Esophagus squamous epithelium (tissue), 5 donors: ENCODE data around the gene KNDC1. TPM values are rescaled to one million over a fixed set of nuclear protein-coding genes. Genes with fewer than 3 reads are reported as not detected.

Experiments used
- DNase-seq: peaks from one replicate; lab custom pipeline; 2025; lab: John Stamatoyannopoulos, UW
- H3K27ac ChIP-seq, 4 donors: fragments of 200-600 bp; sonication (generic); one replicate each; pipeline ENCODE4 v1.5.1; 2016 to 2019; ENCODE audit warnings: mild to moderate bottlenecking in 1 of 4
- H3K27me3 ChIP-seq, 4 donors: fragments of 200-600 bp; sonication (generic); 1 replicate in 3 of 4; 2 replicates in 1 of 4; pipeline versions ENCODE4 v1.5.1 to v1.6.0; 2017 to 2021; ENCODE audit warnings: antibody characterized with exemption in 1 of 4
- H3K36me3 ChIP-seq, 3 donors: fragments of 200-600 bp; sonication (generic); one replicate each; pipeline ENCODE4 v1.5.1; 2016 to 2019
- H3K4me1 ChIP-seq, 3 donors: fragments of 200-600 bp; sonication (generic); one replicate each; pipeline ENCODE4 v1.5.1; 2017 to 2019
- H3K4me3 ChIP-seq, 4 donors: fragments of 200-600 bp; sonication (generic); 1 replicate in 3 of 4; 2 replicates in 1 of 4; pipeline ENCODE4 v1.5.1; 2016 to 2019; ENCODE audit warnings: mild to moderate bottlenecking in 2 of 4, moderate library complexity in 1 of 4
- H3K9me3 ChIP-seq, 3 donors: fragments of 200-600 bp; sonication (generic); one replicate each; pipeline ENCODE4 v1.5.1; 2016 to 2019
- POLR2A ChIP-seq, 4 donors: fragments of 450-650 bp; IDR thresholded peaks; one replicate each; pipeline ENCODE4 v1.6.1; 2017; ENCODE audit warnings: antibody characterized with exemption in 4 of 4, mild to moderate bottlenecking in 4 of 4, moderate library complexity in 3 of 4
- WGBS, 2 donors: methylation state at CpG; one replicate each; pipeline ENCODE4 v1.1.5; 2018; 5-methylcytosine and 5-hydroxymethylcytosine counted together
- intact Hi-C: fragments of 100-400 bp; cut with DNase I; formaldehyde crosslinking; loops from one replicate; pipeline ENCODE4 v1.15.0; 2022
- total RNA-seq, 4 donors: library from RNA; depleted of rRNA; stranded (reverse); fragments of >200 nt; gene quantifications; one replicate each; pipeline ENCODE4 v1.1.0, GENCODE V29; 2016
- TF ChIP-seq, protein P1 (sequence below), 6 experiments: fragments of 450-650 bp in 4 of 6; fragments of 200-600 bp in 2 of 6; sonication (generic) in 2 of 6; IDR thresholded peaks; one replicate each; pipeline ENCODE4 v1.5.1; 2016 to 2019; ENCODE audit warnings: antibody characterized with exemption in 6 of 6, mild to moderate bottlenecking in 4 of 6, moderate library complexity in 4 of 6
- donor health status: DM: yes; HTN: yes; CAD: no.

Gene KNDC1
- total RNA-seq, 4 donors from 2014 or later: 0.19 to 0.64 (median 0.53) TPM; not detected in 1

DNA sequence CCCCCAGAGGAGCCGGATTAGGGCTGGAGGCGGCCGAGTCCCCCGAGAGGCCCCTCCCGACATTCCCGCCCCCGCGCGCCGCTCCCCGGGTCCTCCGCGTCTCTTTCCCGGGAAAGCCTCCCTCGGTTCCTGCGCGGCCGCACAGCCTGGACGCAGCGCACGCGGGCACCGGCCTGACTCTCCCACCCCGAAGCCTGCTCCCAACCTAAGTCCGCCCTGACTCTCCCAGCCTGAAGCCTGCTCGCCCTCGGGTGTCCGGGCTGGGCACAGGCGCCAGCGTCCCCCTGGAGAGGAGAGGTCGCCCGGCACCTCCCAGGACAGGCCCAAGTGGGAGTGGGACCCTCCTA lies 77.2 kb downstream of the KNDC1 start:
- Histone ChIP-seq H3K4me3 (peak overlapping the region in 2 of 4 donors; percentile 34 to 54), H3K4me1 (peaks cover 9 to 50% (median 16%) of the 10 kb centered on the region in 3 donors), H3K27me3 (peaks cover 22 to 100% (median 29%) of the 10 kb centered on the region in 4 donors), H3K36me3 (no peaks in the 10 kb centered on the region), H3K9me3 (no peaks in the 10 kb centered on the region), H3K27ac (no peak overlapping the region)
- DNase-seq: no peak
- no peak for TF ChIP-seq POLR2A (IDR thresholded peaks at IDR 0.05)
- TF ChIP-seq, protein P1, sequence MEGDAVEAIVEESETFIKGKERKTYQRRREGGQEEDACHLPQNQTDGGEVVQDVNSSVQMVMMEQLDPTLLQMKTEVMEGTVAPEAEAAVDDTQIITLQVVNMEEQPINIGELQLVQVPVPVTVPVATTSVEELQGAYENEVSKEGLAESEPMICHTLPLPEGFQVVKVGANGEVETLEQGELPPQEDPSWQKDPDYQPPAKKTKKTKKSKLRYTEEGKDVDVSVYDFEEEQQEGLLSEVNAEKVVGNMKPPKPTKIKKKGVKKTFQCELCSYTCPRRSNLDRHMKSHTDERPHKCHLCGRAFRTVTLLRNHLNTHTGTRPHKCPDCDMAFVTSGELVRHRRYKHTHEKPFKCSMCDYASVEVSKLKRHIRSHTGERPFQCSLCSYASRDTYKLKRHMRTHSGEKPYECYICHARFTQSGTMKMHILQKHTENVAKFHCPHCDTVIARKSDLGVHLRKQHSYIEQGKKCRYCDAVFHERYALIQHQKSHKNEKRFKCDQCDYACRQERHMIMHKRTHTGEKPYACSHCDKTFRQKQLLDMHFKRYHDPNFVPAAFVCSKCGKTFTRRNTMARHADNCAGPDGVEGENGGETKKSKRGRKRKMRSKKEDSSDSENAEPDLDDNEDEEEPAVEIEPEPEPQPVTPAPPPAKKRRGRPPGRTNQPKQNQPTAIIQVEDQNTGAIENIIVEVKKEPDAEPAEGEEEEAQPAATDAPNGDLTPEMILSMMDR (IDR thresholded peaks at IDR 0.05): no peak
- intact Hi-C loops: no loop called here
- 20% methylated on average over 2 of the region's 32 CpGs; no CpG with 5 or more reads in 1 of the 2 donors for WGBS, 2 donors

DNA sequence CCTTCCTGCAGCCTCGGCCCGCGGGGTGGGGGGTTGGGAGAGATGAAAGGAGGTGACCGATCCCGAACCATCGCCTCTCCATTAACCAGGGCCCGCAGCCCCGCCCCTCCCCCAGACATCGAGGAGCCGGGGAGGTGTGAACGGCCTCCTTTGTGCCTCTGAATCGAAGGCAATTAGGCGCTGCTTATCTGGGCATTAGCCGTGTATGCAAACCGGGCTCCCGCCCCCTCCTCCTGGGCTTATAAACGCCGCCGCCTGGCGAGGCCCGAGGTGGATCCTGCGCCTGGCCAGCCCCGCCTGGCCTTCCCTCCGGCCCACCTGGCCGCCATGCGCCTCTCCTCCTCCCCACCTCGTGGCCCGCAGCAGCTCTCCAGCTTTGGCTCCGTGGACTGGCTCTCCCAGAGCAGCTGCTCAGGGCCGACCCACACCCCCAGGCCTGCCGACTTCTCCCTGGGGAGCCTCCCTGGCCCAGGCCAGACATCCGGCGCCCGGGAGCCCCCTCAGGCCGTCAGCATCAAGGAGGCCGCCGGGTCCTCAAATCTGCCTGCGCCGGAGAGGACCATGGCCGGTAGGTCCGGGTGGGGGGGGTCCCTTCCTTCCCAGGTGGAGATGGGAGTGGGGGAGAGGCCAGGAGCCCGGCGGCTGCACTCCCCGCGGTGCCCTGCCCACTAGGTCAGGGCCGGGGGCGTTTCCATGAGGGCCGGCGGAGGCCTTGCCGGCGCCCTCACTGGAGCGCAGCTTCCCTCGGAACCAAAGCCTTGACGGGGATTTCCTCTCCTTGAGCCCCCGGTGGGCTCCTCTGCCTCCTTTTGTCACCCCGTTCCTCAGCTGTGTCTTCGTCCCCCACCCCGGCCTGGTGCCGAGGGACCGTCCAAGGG lies 77.8 kb downstream of the KNDC1 start, which contains the start of gene VENTX:
Gene VENTX, plus strand, starts transcription at position 268 of the 878 bp plus-strand sequence. Its CDS starts 60 bp downstream, at position 328.
- peak within 1 kb of the TSS in 2 of 4 donors; percentile 34 to 54 for H3K4me3 ChIP-seq
- TF ChIP-seq POLR2A (IDR thresholded peaks at IDR 0.05): no peak
- TF ChIP-seq, protein P1 (IDR thresholded peaks at IDR 0.05): no peak
- no peak for DNase-seq
- H3K9me3 ChIP-seq: no peaks in the 10 kb centered on the region
- intact Hi-C loops: no loop called here
- H3K27me3 ChIP-seq: peaks cover 22 to 100% (median 28%) of the 10 kb centered on the region in 4 donors
- H3K36me3 ChIP-seq: no peaks in the 10 kb centered on the region
- H3K4me1 ChIP-seq: peaks cover 9 to 50% (median 16%) of the 10 kb centered on the region in 3 donors
- WGBS, 2 donors: 0 to 14% methylated on average over 5 to 21 of the region's 60 CpGs
- H3K27ac ChIP-seq: no peak within 1 kb of the TSS

DNA sequence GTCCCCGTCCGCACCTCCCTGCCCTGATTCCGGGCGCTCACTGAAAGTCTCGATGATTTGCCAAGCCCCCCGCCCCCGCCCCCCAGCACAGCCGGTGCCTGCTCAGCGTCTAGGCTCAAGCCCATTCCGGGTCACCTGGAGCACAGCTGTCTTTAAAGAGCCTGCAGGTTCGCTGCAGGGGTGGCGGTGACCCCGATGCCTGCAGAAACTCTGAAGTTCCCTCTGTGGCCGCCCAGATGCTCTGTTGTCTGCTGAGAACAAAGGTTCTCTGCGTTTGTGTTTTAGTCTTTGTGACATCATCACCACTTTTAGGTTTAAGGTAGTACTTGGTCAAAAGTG lies 78.4 kb downstream of the KNDC1 start:
- intact Hi-C loops: no loop called here
- WGBS, 2 donors: 24 to 28% methylated on average over 3 to 5 of the region's 15 CpGs
- Histone ChIP-seq H3K4me3 (no peak overlapping the region), H3K36me3 (no peaks in the 10 kb centered on the region), H3K9me3 (no peaks in the 10 kb centered on the region), H3K27ac (no peak overlapping the region), H3K27me3 (peaks cover 22 to 100% (median 28%) of the 10 kb centered on the region in 4 donors), H3K4me1 (peaks cover 9 to 50% (median 16%) of the 10 kb centered on the region in 3 donors)
- DNase-seq: no peak
- TF ChIP-seq, protein P1 (IDR thresholded peaks at IDR 0.05): no peak
- TF ChIP-seq POLR2A (IDR thresholded peaks at IDR 0.05): no peak

DNA sequence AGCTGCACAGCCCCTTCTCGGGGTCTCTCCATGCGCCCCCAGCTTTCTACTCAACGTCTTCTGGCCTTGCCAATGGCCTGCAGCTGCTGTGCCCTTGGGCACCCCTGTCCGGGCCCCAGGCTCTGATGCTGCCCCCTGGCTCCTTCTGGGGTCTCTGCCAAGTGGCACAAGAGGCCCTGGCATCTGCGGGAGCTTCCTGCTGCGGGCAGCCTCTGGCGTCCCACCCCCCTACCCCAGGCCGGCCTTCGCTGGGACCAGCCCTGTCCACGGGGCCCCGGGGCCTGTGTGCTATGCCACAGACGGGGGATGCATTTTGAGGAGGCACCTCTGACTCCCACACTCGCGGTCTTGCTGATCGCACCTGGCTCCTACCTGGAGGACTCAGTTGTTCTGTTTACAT lies 80.0 kb downstream of the KNDC1 start:
- H3K27me3 ChIP-seq: peaks cover 22 to 100% (median 28%) of the 10 kb centered on the region in 4 donors
- H3K27ac ChIP-seq: no peak overlapping the region
- no peak for DNase-seq
- TF ChIP-seq, protein P1 (IDR thresholded peaks at IDR 0.05): no peak
- no peak for TF ChIP-seq POLR2A (IDR thresholded peaks at IDR 0.05)
- H3K9me3 ChIP-seq: no peaks in the 10 kb centered on the region
- H3K36me3 ChIP-seq: no peaks in the 10 kb centered on the region
- intact Hi-C loops: no loop called here
- H3K4me1 ChIP-seq: peaks cover 9 to 50% (median 16%) of the 10 kb centered on the region in 3 donors
- 72 to 82% methylated on average over 8 to 10 of the region's 15 CpGs for WGBS, 2 donors
- no peak overlapping the region for H3K4me3 ChIP-seq
